ENCODE results near the gene CLEC1A. TPM values are rescaled to one million over a fixed set of nuclear protein-coding genes. Genes with fewer than 3 reads are reported as not detected.

The CLEC1A gene
- total and polyA plus RNA-seq, 2 donors (not counting 3 experiments of a cell fraction or from before 2014, with no cell fraction given) = 22.0 to 24.2 TPM

GRCh38 chr12:10115890-10116289, 17.1 kb upstream of the CLEC1A start:
- no peaks in the 10 kb centered on the region for H3K9me1 ChIP-seq (replicated peaks; ENCODE audit: control insufficient read depth, extremely low read depth, insufficient read depth, low read length)
- no peaks in the 10 kb centered on the region for H3K36me3 ChIP-seq (ENCODE audit: control insufficient read depth in 2 of 2, extremely low read depth in 1 of 2, insufficient read depth in 2 of 2, low read length in 2 of 2)
- dilution Hi-C loops (cut with MboI; ENCODE audit: extremely low pct_ligation_motif_present, low sequenced_read_pairs) = no loop called here
- no peak overlapping the region for H3K9ac ChIP-seq (replicated peaks; ENCODE audit: extremely low read depth, insufficient read depth, low read length)
- no peaks in the 10 kb centered on the region for H3K4me1 ChIP-seq (ENCODE audit: control insufficient read depth, extremely low read depth, insufficient read depth, low read length)
- no peaks in the 10 kb centered on the region for H3K27me3 ChIP-seq (ENCODE audit: control insufficient read depth in 2 of 2, insufficient read depth in 2 of 2, low read length in 2 of 2)
- POLR2A ChIA-PET = no interaction called here
- H3K4me3 ChIP-seq (replicated peaks in 1 of 3; ENCODE audit: insufficient read depth in 1 of 3, low read depth in 1 of 3, low read length in 3 of 3) = no peak overlapping the region
- no peaks in the 10 kb centered on the region for H3K79me2 ChIP-seq (ENCODE audit: control insufficient read depth, insufficient read depth, low read length)
- FAIRE-seq (no peak), DNase-seq (ENCODE audit: low read depth, low spot score) (no peak)
- no peak overlapping the region for H2AFZ ChIP-seq (ENCODE audit: low read depth, low read length)
- no peaks in the 10 kb centered on the region for H4K20me1 ChIP-seq (replicated peaks; ENCODE audit: control insufficient read depth, extremely low read depth, insufficient read depth, low read length)
- H3K9me3 ChIP-seq (replicated peaks; ENCODE audit: control insufficient read depth, insufficient read depth, low read length) = no peaks in the 10 kb centered on the region
- H3K4me2 ChIP-seq (ENCODE audit: insufficient read depth, low read length) = no peak overlapping the region
- CTCF ChIA-PET = interaction anchor here (1.7 kb wide), 1 partner anchor 10 kb away, joined by 4 read pairs; no protein-coding TSS in a partner anchor
- no TSS peak for BruUV-seq (replicated peaks)
- no peak overlapping the region for H3K27ac ChIP-seq (ENCODE audit: insufficient read depth, low read depth, low read length)
- intact Hi-C loops (cut with micrococcal nuclease) = no loop called here
- TF ChIP-seq POLR2AphosphoS5 (IDR thresholded peaks at IDR 0.05; ENCODE audit: insufficient read depth, low read depth, low read length) = no peak
- no peak for TF ChIP-seq MYC (IDR thresholded peaks at IDR 0.05; ENCODE audit: low read depth, low read length)
- no peak for TF ChIP-seq FOS (IDR thresholded peaks at IDR 0.05; ENCODE audit: borderline replicate concordance, insufficient read depth, low read length)
- TF ChIP-seq CTCF (IDR thresholded peaks at IDR 0.05; ENCODE audit: extremely low read depth in 1 of 2, insufficient read depth in 1 of 2, low read depth in 1 of 2, low read length in 2 of 2) = no peak
- TF ChIP-seq GATA2 (IDR thresholded peaks at IDR 0.05; ENCODE audit: insufficient read depth, insufficient read length, low read depth, low read length) = no peak
- no peak for TF ChIP-seq EZH2 (IDR thresholded peaks at IDR 0.05; ENCODE audit: borderline replicate concordance, low read depth, low read length, severe bottlenecking)
- no peak for TF ChIP-seq MAX (IDR thresholded peaks at IDR 0.05; ENCODE audit: insufficient read depth, insufficient read length)
- TF ChIP-seq POLR2A (IDR thresholded peaks at IDR 0.05; ENCODE audit: low read depth, low read length) = no peak
- TF ChIP-seq JUN (IDR thresholded peaks at IDR 0.05; ENCODE audit: borderline replicate concordance, insufficient read depth, insufficient read length, low read depth) = no peak

All from endothelial cell of umbilical vein (primary cell).